H4 (cell line): ENCODE data around the gene CCDC74B. TPM values are rescaled to one million over a fixed set of nuclear protein-coding genes. Genes with fewer than 3 reads are reported as not detected.
"Not testable (repeated sequence)": the region's sequence is repeated elsewhere in the genome, so short reads cannot be mapped to it uniquely, and the experiment has no call there.

Experiments used
- DNase-seq: peaks from one replicate; pipeline ENCODE4 v3.0.0-alpha.2; 2015; ENCODE audit warnings: low spot score
- total RNA-seq: library from RNA; depleted of rRNA; stranded (reverse); fragments of >200 nt; shearing (Covaris generic); gene quantifications from 2 replicates; pipeline ENCODE4 v1.2.3, GENCODE V29; 2014; rRNA removed

Gene CCDC74B
- 13.7 and 49.5 TPM in 2 replicates for total RNA-seq

GRCh38 chr2:130145006-130145414 lies at the start of gene CCDC74B:
CCDC74B (minus strand) TSS chr2:130145112; CDS start chr2:130144996, 116 bp downstream.
- not testable (repeated sequence) for DNase-seq

- DNase-seq, result not testable (repeated sequence)
Observed at GRCh38 chr2:130193824-130194223, 48.9 kb upstream of the CCDC74B start.

GRCh38 chr2:130192451-130192850 lies 47.5 kb upstream of the CCDC74B start:
- not testable (repeated sequence) for DNase-seq

- not testable (repeated sequence) for DNase-seq
Observed at GRCh38 chr2:130191319-130191718, 46.4 kb upstream of the CCDC74B start.

DNA sequence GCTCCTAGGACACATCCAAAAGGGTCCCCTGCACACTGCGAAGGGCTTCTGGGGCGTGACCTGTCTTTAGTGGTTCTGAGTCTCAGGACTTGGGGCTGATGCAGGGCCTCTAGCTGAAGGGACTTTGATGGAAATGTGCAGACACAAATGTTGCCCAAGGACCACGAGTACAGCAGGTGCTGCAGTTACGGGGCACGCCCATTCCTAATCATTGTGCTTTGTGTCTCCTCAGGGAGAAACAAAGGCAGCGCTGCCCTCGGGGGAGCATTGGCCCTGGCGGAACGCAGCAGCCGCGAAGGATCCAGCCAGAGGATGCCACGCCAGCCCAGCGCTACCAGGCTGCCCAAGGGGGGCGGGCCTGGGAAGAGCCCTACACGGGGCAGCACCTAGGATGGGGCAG lies 45.3 kb upstream of the CCDC74B start:
- no peak for DNase-seq

DNA sequence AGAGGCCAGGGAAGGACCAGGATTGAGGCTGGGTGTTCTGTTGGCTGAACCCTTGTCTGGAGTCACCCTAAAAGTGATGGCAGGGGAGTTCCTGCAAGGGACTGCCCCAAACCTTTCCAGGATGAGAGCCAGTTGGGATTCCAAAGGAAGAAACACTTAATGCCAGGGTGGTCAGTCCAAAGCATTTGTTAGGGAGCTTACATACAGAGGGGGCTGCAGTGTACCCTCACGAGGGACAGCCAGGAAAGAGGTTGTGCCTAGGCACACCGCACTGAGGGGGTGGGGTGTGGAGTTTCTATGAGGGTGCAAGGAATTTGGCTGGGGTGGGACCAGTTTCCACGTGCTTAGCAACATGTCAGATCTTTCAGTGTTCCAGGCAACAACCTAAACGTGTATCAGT lies 44.0 kb upstream of the CCDC74B start:
- DNase-seq, result not testable (repeated sequence)

GRCh38 chr2:130187859-130188792 lies 43.2 kb upstream of the CCDC74B start:
- not testable (repeated sequence) for DNase-seq

- DNase-seq, result no peak
Observed at GRCh38 chr2:130187268-130187667, 42.4 kb upstream of the CCDC74B start.

DNA sequence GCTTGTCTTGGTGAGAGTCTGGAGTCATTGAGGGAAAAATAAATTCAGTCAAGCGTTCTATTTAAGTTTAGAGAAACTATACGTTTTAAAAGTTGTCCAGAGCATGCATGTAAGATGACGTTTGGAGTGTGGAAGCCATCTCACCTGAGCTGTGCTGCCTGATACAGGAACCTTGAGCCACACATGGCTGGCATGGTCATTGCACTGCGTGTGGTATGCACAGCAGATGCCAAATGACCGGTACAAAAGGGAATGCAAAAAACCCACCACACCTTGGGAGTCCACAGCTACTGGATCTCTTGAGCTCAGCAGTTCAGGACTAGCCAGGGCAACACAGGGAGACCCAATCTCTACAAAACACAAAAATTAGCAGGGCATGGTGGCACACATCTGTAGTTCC lies 41.5 kb upstream of the CCDC74B start:
- no peak for DNase-seq

- no peak for DNase-seq
Observed at GRCh38 chr2:130185896-130186295, 41.0 kb upstream of the CCDC74B start.

GRCh38 chr2:130185436-130185835 lies 40.5 kb upstream of the CCDC74B start:
- DNase-seq, result no peak

DNA sequence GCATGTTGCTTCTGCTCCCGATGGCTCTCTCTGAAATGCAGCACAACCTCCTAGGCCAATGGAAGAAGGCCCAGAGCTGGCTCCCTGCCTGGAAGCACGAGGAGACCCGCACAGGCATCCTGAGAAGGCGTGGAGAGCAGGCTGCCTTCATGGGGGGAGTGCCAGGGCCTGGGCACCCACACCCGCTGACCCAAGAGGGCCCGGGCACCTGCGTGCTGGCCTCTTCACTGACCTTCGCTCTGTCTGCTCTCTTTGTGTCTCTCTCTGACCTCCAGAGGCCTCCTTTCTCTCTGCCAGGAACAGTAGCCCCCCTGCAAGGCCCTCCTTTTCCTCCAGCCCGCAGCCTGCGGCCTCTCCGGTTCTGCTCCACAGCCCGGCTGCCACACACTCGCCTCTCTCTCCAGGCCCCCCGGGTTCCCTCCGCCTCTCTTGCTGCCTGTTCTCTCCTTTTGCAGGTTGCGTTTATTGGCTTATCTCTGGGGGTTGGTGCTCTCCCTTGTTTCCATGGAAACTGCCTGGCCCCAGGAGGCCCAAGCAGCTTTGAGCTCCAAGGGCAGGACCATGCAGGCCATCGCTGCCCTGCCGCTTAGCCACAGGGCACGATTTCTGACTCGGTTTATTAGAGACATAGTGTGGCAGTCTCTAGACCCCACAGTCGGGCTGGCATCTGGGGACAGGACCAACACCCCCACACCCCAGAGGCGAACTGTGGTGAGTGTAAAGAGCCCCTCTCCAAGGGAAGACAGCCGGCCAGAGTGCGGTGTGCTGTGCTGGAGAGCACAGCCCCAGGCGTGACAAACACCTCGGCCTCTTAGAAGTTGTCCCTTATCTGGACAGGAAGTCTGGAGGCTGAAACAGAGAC lies 38.8 kb upstream of the CCDC74B start:
- no peak for DNase-seq

GRCh38 chr2:130182826-130183511 lies 38.1 kb upstream of the CCDC74B start:
- not testable (repeated sequence) for DNase-seq

GRCh38 chr2:130181880-130182682 lies 37.2 kb upstream of the CCDC74B start, which contains the start of gene MZT2B:
MZT2B (plus strand) TSS chr2:130182262; CDS start chr2:130182283, 21 bp downstream.
- DNase-seq, result peak; percentile 64

GRCh38 chr2:130181325-130181879 lies 36.5 kb upstream of the CCDC74B start, which contains the start of gene SMPD4:
SMPD4 (minus strand) TSS chr2:130181602; CDS start chr2:130176592, 5,010 bp downstream.
- DNase-seq, result peak; percentile 93

DNA sequence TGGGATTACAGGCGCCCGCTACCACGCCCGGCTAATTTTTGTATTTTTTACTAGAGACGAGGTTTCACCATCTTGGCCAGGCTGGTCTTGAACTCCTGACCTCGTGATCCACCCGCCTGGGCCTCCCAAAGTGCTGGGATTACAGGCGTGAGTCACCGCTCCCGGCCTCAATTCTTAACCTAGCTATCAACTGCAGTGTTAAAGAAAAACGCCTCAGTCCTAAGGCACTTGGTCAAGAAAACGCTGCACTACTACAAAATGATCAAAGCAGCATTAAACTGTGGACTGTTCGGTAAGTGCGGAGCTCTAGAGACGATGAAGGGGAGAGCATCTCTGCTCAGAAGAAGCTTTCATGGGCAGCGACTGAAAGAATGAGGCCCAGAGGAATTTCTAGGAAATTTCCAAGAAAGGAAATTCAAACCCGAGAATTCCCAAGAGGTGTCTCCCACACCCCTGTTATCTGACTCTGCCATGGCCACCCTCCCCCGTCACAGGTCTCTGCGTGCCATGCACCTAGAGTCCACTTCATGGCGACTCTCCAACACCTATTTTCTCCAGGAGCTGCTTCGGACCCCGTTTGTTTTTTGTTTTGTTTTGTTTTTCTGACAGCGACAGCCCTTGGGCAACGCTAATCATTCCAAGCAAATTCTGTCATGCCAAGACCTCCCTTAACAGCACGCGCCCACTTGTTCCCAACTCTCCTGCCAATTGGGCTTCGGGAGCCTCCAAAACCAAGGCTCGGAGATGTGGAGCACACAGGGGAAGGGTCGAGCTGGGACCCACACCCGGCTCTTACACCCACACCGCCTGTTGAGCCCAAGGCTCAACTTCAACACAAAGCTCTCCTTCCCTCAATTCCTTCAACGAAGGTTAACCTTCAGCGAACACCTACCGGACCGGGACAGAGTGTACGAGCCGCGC lies 35.8 kb upstream of the CCDC74B start:
- DNase-seq, result not testable (repeated sequence)

GRCh38 chr2:130174866-130175265 lies 30.0 kb upstream of the CCDC74B start:
- DNase-seq, result not testable (repeated sequence)

DNA sequence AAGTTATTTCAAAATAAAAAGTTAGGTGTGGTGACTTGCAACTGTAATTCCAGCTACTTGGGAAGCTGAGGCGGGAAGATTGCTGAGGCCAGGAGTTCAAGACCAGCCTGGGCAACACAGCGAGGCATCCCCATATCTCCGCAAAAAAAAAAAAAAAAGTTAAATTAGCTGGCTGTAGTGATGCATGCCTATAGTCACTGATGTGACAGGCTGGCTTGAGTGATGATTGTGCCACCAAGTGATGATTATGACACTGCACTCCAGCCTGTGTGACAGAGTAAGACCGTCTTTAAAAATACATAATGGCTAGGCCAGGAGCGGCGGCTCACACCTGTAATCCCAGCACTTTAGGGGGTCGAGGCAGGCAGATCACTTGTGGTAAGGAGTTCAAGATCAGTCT lies 25.0 kb upstream of the CCDC74B start:
- no peak for DNase-seq

- not testable (repeated sequence) for DNase-seq
Observed at GRCh38 chr2:130169163-130169562, 24.3 kb upstream of the CCDC74B start.
